ENCODE measurements around the gene IDI1. TPM values are rescaled to one million over a fixed set of nuclear protein-coding genes. Genes with fewer than 3 reads are reported as not detected.
A peak's percentile ranks its signal among the peaks of the same experiment; 100 is the strongest.

The IDI1 gene
- total RNA-seq, 1 experiment from 2014 or later, result 44.7 TPM

DNA sequence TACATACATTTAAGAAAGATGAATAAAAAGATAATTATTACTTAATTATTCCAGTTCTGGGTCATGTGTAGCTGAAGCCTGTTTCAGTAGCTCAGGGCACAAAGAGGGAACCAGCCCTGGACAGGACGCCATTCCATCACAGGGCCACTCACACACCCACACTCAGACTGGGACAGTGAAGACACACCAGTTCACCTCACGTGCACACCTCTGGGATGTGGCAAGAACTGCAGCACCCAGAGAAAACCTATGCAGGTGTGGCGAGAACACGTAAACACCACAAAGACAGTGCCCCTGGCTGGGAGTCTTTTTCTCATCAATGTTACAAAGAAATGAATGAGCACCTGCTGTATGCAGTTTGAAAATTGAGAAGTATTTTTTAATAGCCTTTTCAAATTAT is 1.6 kb upstream of the IDI1 start:
- TF ChIP-seq, protein P1, sequence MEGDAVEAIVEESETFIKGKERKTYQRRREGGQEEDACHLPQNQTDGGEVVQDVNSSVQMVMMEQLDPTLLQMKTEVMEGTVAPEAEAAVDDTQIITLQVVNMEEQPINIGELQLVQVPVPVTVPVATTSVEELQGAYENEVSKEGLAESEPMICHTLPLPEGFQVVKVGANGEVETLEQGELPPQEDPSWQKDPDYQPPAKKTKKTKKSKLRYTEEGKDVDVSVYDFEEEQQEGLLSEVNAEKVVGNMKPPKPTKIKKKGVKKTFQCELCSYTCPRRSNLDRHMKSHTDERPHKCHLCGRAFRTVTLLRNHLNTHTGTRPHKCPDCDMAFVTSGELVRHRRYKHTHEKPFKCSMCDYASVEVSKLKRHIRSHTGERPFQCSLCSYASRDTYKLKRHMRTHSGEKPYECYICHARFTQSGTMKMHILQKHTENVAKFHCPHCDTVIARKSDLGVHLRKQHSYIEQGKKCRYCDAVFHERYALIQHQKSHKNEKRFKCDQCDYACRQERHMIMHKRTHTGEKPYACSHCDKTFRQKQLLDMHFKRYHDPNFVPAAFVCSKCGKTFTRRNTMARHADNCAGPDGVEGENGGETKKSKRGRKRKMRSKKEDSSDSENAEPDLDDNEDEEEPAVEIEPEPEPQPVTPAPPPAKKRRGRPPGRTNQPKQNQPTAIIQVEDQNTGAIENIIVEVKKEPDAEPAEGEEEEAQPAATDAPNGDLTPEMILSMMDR (conservative IDR thresholded peaks at IDR 0.05), result no peak; the same call in 1 of the 3 replicates
- Histone ChIP-seq H4K91ac (ENCODE audit: insufficient read length, low read depth, low read length) (no peak overlapping the region), H2AK5ac (ENCODE audit: insufficient read length, low read length) (no peak overlapping the region), H3K79me1 (ENCODE audit: insufficient read depth, low read depth, low read length, poor library complexity, severe bottlenecking) (peaks cover 2% of the 10 kb centered on the region), H3K18ac (ENCODE audit: insufficient read length, low read depth, low read length) (no peak overlapping the region), H2BK120ac (ENCODE audit: low read depth, low read length, poor library complexity, severe bottlenecking) (no peak overlapping the region), H2BK12ac (ENCODE audit: insufficient read length, low read depth, low read length) (no peak overlapping the region), H3K9me3 (ENCODE audit: control insufficient read depth, low read depth, low read length) (no peaks in the 10 kb centered on the region), H2BK15ac (ENCODE audit: low read depth, low read length) (no peak overlapping the region), H2AFZ (ENCODE audit: low read length) (no peak overlapping the region), H3K23me2 (ENCODE audit: insufficient read length, low read depth, low read length, poor library complexity, severe bottlenecking) (peaks cover 5% of the 10 kb centered on the region), H3K4me1 (ENCODE audit: insufficient read depth, low read length) (0 out of 2 replicates have a peak, but pooled peaks cover 3% of the 10 kb centered on the region), H3K27me3 (ENCODE audit: insufficient read depth, low read length) (no peaks in the 10 kb centered on the region), H4K20me1 (ENCODE audit: control insufficient read depth, insufficient read depth, insufficient read length) (no peaks in the 10 kb centered on the region), H3K23ac (ENCODE audit: insufficient read length, low read depth, low read length) (no peak overlapping the region), H3K14ac (ENCODE audit: insufficient read depth, low read length) (no peak overlapping the region), H2BK20ac (ENCODE audit: low read depth, low read length, poor library complexity, severe bottlenecking) (no peak overlapping the region), H3K4ac (ENCODE audit: low read depth, low read length) (no peak overlapping the region), H3K56ac (ENCODE audit: insufficient read length, low read depth, low read length) (no peak overlapping the region), H4K8ac (replicated peaks; ENCODE audit: insufficient read length, low read depth, low read length) (no peak overlapping the region), H3K79me2 (ENCODE audit: insufficient read depth, low read length) (peaks cover 28% of the 10 kb centered on the region), H3K27ac (ENCODE audit: insufficient read length, low read depth, low read length) (no peak overlapping the region), H3T11ph (ENCODE audit: low read length) (no peak overlapping the region), H2BK5ac (ENCODE audit: insufficient read length, low read length) (no peak overlapping the region), H3K9ac (ENCODE audit: extremely low read depth, insufficient read length, low read length) (no peak overlapping the region), H4K5ac (ENCODE audit: insufficient read length, low read depth, low read length) (no peak overlapping the region), H3K4me2 (ENCODE audit: insufficient read depth, insufficient read length, low read length) (peak overlapping the region; percentile 51)
- WGBS (ENCODE audit: extremely low coverage, insufficient read length, low lambda C conversion rate), result no CpG with 5 or more reads among the region's 4 CpGs
- Mint-ChIP-seq H3K27me3 (ENCODE audit: low read depth) (no peaks in the 10 kb centered on the region), H3K4me3 (peak overlapping the region; percentile 93 to 96), H3K27ac (peak overlapping the region in 2 of 3 experiments; percentile 53 to 55; a peak in 3 of 7 replicates), H3K9me3 (no peaks in the 10 kb centered on the region; a peak in 1 of 5 replicates), H3K36me3 (ENCODE audit: insufficient read depth in 1 of 3, low read depth in 3 of 3) (peaks cover 19 to 46% (median 45%) of the 10 kb centered on the region in 3 experiments), H3K4me1 (peaks cover 32 to 34% of the 10 kb centered on the region in 2 experiments)
- DNase-seq, result peak; percentile 62

Measured in H9 (cell line).